Naive thymus-derived CD4-positive, alpha-beta T cell (primary cell): ENCODE results near the gene PAQR5. TPM values are rescaled to one million over a fixed set of nuclear protein-coding genes. Genes with fewer than 3 reads are reported as not detected.

Experiments used
- ATAC-seq: fragments of 150-1000 bp; cut with Tn5 transposase; 2 replicates; pipeline ENCODE4 v1.10.0; 2021; ENCODE audit warnings: mild to moderate bottlenecking, moderate library complexity
- CTCF ChIA-PET: fragments of 350-600 bp; sonication (Branson Sonifier 250); formaldehyde crosslinking; loops from one replicate; lab custom pipeline; 2021; ENCODE audit warnings: antibody characterized with exemption; lab: Charles Lee
- POLR2A ChIA-PET: fragments of 350-600 bp; sonication (Branson Sonifier 250); formaldehyde crosslinking; loops from one replicate; lab custom pipeline; 2021; ENCODE audit warnings: antibody characterized with exemption, inconsistent platforms; lab: Charles Lee
- DNase-seq, 9 donors: peaks; one replicate each; pipeline versions ENCODE4 v3.0.0 to v3.0.0-alpha.2; 2020 to 2022; ENCODE audit warnings: mixed read lengths in 1 of 9
- H3K27ac ChIP-seq: one replicate; pipeline ENCODE4 v1.7.0; 2013; ENCODE audit warnings: mild to moderate bottlenecking, low read depth, low read length, moderate library complexity
- H3K27me3 ChIP-seq, 2 donors: one replicate each; pipeline ENCODE4 v1.7.0; 2013; ENCODE audit warnings: low read length in 2 of 2, mild to moderate bottlenecking in 2 of 2, moderate library complexity in 2 of 2; ENCODE audit not compliant: control insufficient read depth in 2 of 2, insufficient read depth in 2 of 2
- H3K36me3 ChIP-seq, 3 experiments: 1 replicate in 2 of 3; 2 replicates in 1 of 3; pipeline ENCODE4 v1.7.0; 2013; ENCODE audit warnings: low read length in 3 of 3, mild to moderate bottlenecking in 3 of 3, moderate library complexity in 1 of 3; ENCODE audit not compliant: insufficient read depth in 3 of 3, control insufficient read depth in 2 of 3
- H3K4me1 ChIP-seq, 2 donors: one replicate each; pipeline ENCODE4 v1.7.0; 2013; ENCODE audit warnings: low read length in 2 of 2, mild to moderate bottlenecking in 2 of 2, moderate library complexity in 1 of 2; ENCODE audit not compliant: control insufficient read depth in 2 of 2, insufficient read depth in 2 of 2
- H3K4me3 ChIP-seq: 2 replicates; pipeline ENCODE4 v1.7.0; 2013; ENCODE audit warnings: mild to moderate bottlenecking, low read length
- H3K9me3 ChIP-seq, 3 experiments: 1 replicate in 2 of 3; 2 replicates in 1 of 3; pipeline ENCODE4 v1.7.0; 2013; ENCODE audit warnings: low read length in 3 of 3; ENCODE audit not compliant: control insufficient read depth in 2 of 3
- H3K27ac Mint-ChIP-seq, 9 donors: one replicate each; pipeline ENCODE4 v1.8.0; 2020 to 2022; ENCODE audit warnings: mixed read lengths in 9 of 9, mild to moderate bottlenecking in 8 of 9, moderate library complexity in 5 of 9, inconsistent platforms in 2 of 9
- H3K27me3 Mint-ChIP-seq, 5 donors: one replicate each; pipeline ENCODE4 v1.8.0; 2021 to 2022; ENCODE audit warnings: mixed read lengths in 5 of 5, mild to moderate bottlenecking in 1 of 5
- H3K36me3 Mint-ChIP-seq, 5 donors: one replicate each; pipeline ENCODE4 v1.8.0; 2020 to 2022; ENCODE audit warnings: mixed read lengths in 5 of 5, mild to moderate bottlenecking in 3 of 5, inconsistent platforms in 1 of 5
- H3K4me1 Mint-ChIP-seq, 7 donors: one replicate each; pipeline ENCODE4 v1.8.0; 2020 to 2022; ENCODE audit warnings: mixed read lengths in 7 of 7, mild to moderate bottlenecking in 3 of 7, inconsistent platforms in 1 of 7
- H3K4me3 Mint-ChIP-seq, 10 donors: one replicate each; pipeline ENCODE4 v1.8.0; 2020 to 2022; ENCODE audit warnings: mild to moderate bottlenecking in 10 of 10, mixed read lengths in 10 of 10, moderate library complexity in 6 of 10, inconsistent platforms in 2 of 10
- H3K9me3 Mint-ChIP-seq, 11 donors: one replicate each; pipeline ENCODE4 v1.8.0; 2020 to 2022; ENCODE audit warnings: mixed read lengths in 11 of 11, mild to moderate bottlenecking in 4 of 11, inconsistent platforms in 1 of 11, moderate library complexity in 1 of 11
- intact Hi-C, 2 donors: fragments of 100-400 bp; cut with micrococcal nuclease; formaldehyde crosslinking; loops; one replicate each; pipeline ENCODE4 v1.15.1; 2023
- polyA plus RNA-seq, 2 donors: library from polyadenylated mRNA; unstranded; fragments of 300-500 nt; fragmentation: Illumina TruSeq; gene quantifications; one replicate each; pipeline ENCODE4 v1.2.3, GENCODE V29; 2021
- total RNA-seq, 6 experiments: library from RNA in 5 of 6; stranded (reverse) in 5 of 6; gene quantifications; 1 replicate in 5 of 6; 2 replicates in 1 of 6; pipeline ENCODE4 v1.2.3 and lab custom pipeline; 2021 to 2026

PAQR5 gene
- total and polyA plus RNA-seq, 7 experiments from 2014 or later, result 0.11 TPM; not detected in 6

GRCh38 chr15:69435985-69436384 lies 137.3 kb downstream of the PAQR5 start:
- Mint-ChIP-seq H3K27ac (peak overlapping the region in 1 of 9 donors; percentile 47), H3K36me3 (peaks cover 0 to 39% (median 0%) of the 10 kb centered on the region in 5 donors), H3K4me3 (no peak overlapping the region), H3K4me1 (peaks cover 0 to 2% (median 0%) of the 10 kb centered on the region in 7 donors), H3K27me3 (no peaks in the 10 kb centered on the region), H3K9me3 (peaks cover 0 to 1% (median 0%) of the 10 kb centered on the region in 11 donors)
- Histone ChIP-seq H3K27me3 (no peaks in the 10 kb centered on the region), H3K4me1 (no peaks in the 10 kb centered on the region), H3K4me3 (no peak overlapping the region), H3K9me3 (no peaks in the 10 kb centered on the region), H3K27ac (no peak overlapping the region), H3K36me3 (no peaks in the 10 kb centered on the region)
- DNase-seq, result no peak
- no peak for ATAC-seq
- ChIA-PET POLR2A (interaction anchor here (0.6 kb wide), 1 partner anchor 167 kb away, joined by 3 read pairs; no protein-coding TSS in a partner anchor), CTCF (interaction anchor here (0.5 kb wide), 1 partner anchor 824 kb away, joined by 3 read pairs; no protein-coding TSS in a partner anchor)
- intact Hi-C loops, result no loop called here

GRCh38 chr15:69436951-69437350 lies 138.2 kb downstream of the PAQR5 start:
- H3K27me3 ChIP-seq, result no peaks in the 10 kb centered on the region
- intact Hi-C loops, result no loop called here
- peaks cover 0 to 33% (median 0%) of the 10 kb centered on the region in 5 donors for H3K36me3 Mint-ChIP-seq
- POLR2A ChIA-PET, result interaction anchor here (1.0 kb wide), 1 partner anchor 15 kb away, joined by 3 read pairs; no protein-coding TSS in a partner anchor
- CTCF ChIA-PET, result interaction anchor here (0.9 kb wide), 1 partner anchor 25 kb away, joined by 3 read pairs; no protein-coding TSS in a partner anchor
- H3K27ac Mint-ChIP-seq, result no peak overlapping the region
- no peaks in the 10 kb centered on the region for H3K4me1 ChIP-seq
- peaks cover 0 to 2% (median 0%) of the 10 kb centered on the region in 7 donors for H3K4me1 Mint-ChIP-seq
- ATAC-seq (no peak), DNase-seq (no peak)
- peaks cover 0 to 1% (median 0%) of the 10 kb centered on the region in 11 donors for H3K9me3 Mint-ChIP-seq
- no peaks in the 10 kb centered on the region for H3K9me3 ChIP-seq
- no peaks in the 10 kb centered on the region for H3K36me3 ChIP-seq
- H3K4me3 Mint-ChIP-seq, result no peak overlapping the region
- H3K4me3 ChIP-seq, result no peak overlapping the region
- H3K27ac ChIP-seq, result no peak overlapping the region
- H3K27me3 Mint-ChIP-seq, result no peaks in the 10 kb centered on the region

- Mint-ChIP-seq H3K36me3 (peaks cover 0 to 26% (median 0%) of the 10 kb centered on the region in 5 donors), H3K27me3 (no peaks in the 10 kb centered on the region), H3K9me3 (peaks cover 0 to 1% (median 0%) of the 10 kb centered on the region in 11 donors), H3K27ac (no peak overlapping the region), H3K4me3 (no peak overlapping the region), H3K4me1 (peaks cover 0 to 21% (median 0%) of the 10 kb centered on the region in 7 donors)
- CTCF ChIA-PET, result interaction anchor here (1.2 kb wide), 1 partner anchor 23 kb away, joined by 3 read pairs; no protein-coding TSS in a partner anchor
- intact Hi-C loops, result no loop called here
- no peaks in the 10 kb centered on the region for H3K36me3 ChIP-seq
- no peak overlapping the region for H3K27ac ChIP-seq
- no peak overlapping the region for H3K4me3 ChIP-seq
- POLR2A ChIA-PET, result interaction anchor here (0.8 to 1.0 kb wide), 2 partner anchors 12 to 13 kb away, joined by 3 to 4 read pairs; partner anchors contain the start of gene RPLP1
- no peaks in the 10 kb centered on the region for H3K9me3 ChIP-seq
- H3K27me3 ChIP-seq, result no peaks in the 10 kb centered on the region
- no peaks in the 10 kb centered on the region for H3K4me1 ChIP-seq
- ATAC-seq (no peak), DNase-seq (no peak)
These were observed 140.9 kb downstream of the PAQR5 start for GRCh38 chr15:69439623-69440022.

GRCh38 chr15:69443032-69443611 lies 144.4 kb downstream of the PAQR5 start:
- H3K36me3 Mint-ChIP-seq, result peaks cover 0 to 19% (median 0%) of the 10 kb centered on the region in 5 donors
- no peaks in the 10 kb centered on the region for H3K27me3 Mint-ChIP-seq
- ATAC-seq (peak; percentile 20), DNase-seq (no peak)
- POLR2A ChIA-PET, result interaction anchor here (0.8 to 3.2 kb wide), 3 partner anchors 9 to 34 kb away, joined by 3 to 27 read pairs (median 4); partner anchors contain the start of gene RPLP1
- no peaks in the 10 kb centered on the region for H3K9me3 ChIP-seq
- no peaks in the 10 kb centered on the region for H3K4me1 ChIP-seq
- intact Hi-C loops, result loop anchor here in 1 of 2 donors (1.0 kb wide), 1 partner anchor 9 kb away; the partner anchor contains the start of gene RPLP1
- peaks cover 0 to 1% (median 0%) of the 10 kb centered on the region in 11 donors for H3K9me3 Mint-ChIP-seq
- CTCF ChIA-PET, result no interaction called here
- H3K4me1 Mint-ChIP-seq, result peaks cover 0 to 19% (median 0%) of the 10 kb centered on the region in 7 donors
- no peak overlapping the region for H3K4me3 ChIP-seq
- peak overlapping the region in 2 of 9 donors; percentile 43 to 82 for H3K27ac Mint-ChIP-seq
- H3K4me3 Mint-ChIP-seq, result peak overlapping the region in 1 of 10 donors; percentile 71
- H3K27me3 ChIP-seq, result no peaks in the 10 kb centered on the region
- no peak overlapping the region for H3K27ac ChIP-seq
- H3K36me3 ChIP-seq, result no peaks in the 10 kb centered on the region

- Mint-ChIP-seq H3K4me3 (no peak overlapping the region), H3K9me3 (peaks cover 0 to 1% (median 0%) of the 10 kb centered on the region in 11 donors), H3K27ac (no peak overlapping the region), H3K27me3 (no peaks in the 10 kb centered on the region), H3K36me3 (peaks cover 0 to 13% (median 0%) of the 10 kb centered on the region in 5 donors), H3K4me1 (peaks cover 0 to 19% (median 0%) of the 10 kb centered on the region in 7 donors)
- CTCF ChIA-PET, result no interaction called here
- ATAC-seq, result no peak
- no peak overlapping the region for H3K27ac ChIP-seq
- no peaks in the 10 kb centered on the region for H3K9me3 ChIP-seq
- POLR2A ChIA-PET, result interaction anchor here (1.4 kb wide), 1 partner anchor 9 kb away, joined by 4 read pairs; no protein-coding TSS in a partner anchor
- no peaks in the 10 kb centered on the region for H3K4me1 ChIP-seq
- no peaks in the 10 kb centered on the region for H3K27me3 ChIP-seq
- no peak overlapping the region for H3K4me3 ChIP-seq
- DNase-seq, result no peak
- H3K36me3 ChIP-seq, result no peaks in the 10 kb centered on the region
- intact Hi-C loops, result no loop called here
These were observed 146.0 kb downstream of the PAQR5 start for GRCh38 chr15:69444686-69445085.

GRCh38 chr15:69446953-69447352 lies 148.2 kb downstream of the PAQR5 start:
- DNase-seq (no peak), ATAC-seq (no peak)
- H3K9me3 ChIP-seq, result no peaks in the 10 kb centered on the region
- Mint-ChIP-seq H3K4me1 (peaks cover 0 to 22% (median 5%) of the 10 kb centered on the region in 7 donors), H3K27me3 (no peaks in the 10 kb centered on the region), H3K36me3 (peaks cover 0 to 11% (median 0%) of the 10 kb centered on the region in 5 donors), H3K9me3 (no peaks in the 10 kb centered on the region), H3K27ac (no peak overlapping the region), H3K4me3 (no peak overlapping the region)
- H3K4me1 ChIP-seq, result peaks cover 0 to 8% of the 10 kb centered on the region in 2 donors
- CTCF ChIA-PET, result no interaction called here
- no peaks in the 10 kb centered on the region for H3K36me3 ChIP-seq
- intact Hi-C loops, result no loop called here
- H3K27me3 ChIP-seq, result no peaks in the 10 kb centered on the region
- no peak overlapping the region for H3K27ac ChIP-seq
- no peak overlapping the region for H3K4me3 ChIP-seq
- POLR2A ChIA-PET, result no interaction called here
